GM23338 (cell line): Measurements from ENCODE around the gene FLNB. TPM values are rescaled to one million over a fixed set of nuclear protein-coding genes. Genes with fewer than 3 reads are reported as not detected.

Experiments used
- ATAC-seq: fragments of 200-7000 bp; cut with Tn5 transposase; 3 replicates; pipeline ENCODE4 v1.9.1; 2020
- DNase-seq: peaks from one replicate; pipeline ENCODE4 v3.0.0-alpha.2; 2015; ENCODE audit warnings: low spot score
- H2AFZ ChIP-seq: fragments of 200-600 bp; sonication (generic); 2 replicates; pipeline ENCODE4 v1.8.0; 2016; ENCODE audit warnings: antibody characterized with exemption, mild to moderate bottlenecking, moderate library complexity
- H3F3A ChIP-seq: fragments of 200-600 bp; sonication (generic); replicated peaks from 2 replicates; pipeline ENCODE4 v1.8.0; 2017; ENCODE audit warnings: antibody characterized with exemption, mixed run types, low read depth
- H3K27ac ChIP-seq: fragments of 200-600 bp; sonication (generic); 2 replicates; pipeline ENCODE4 v1.6.1; 2016; ENCODE audit warnings: low read depth
- H3K27me3 ChIP-seq: fragments of 200-600 bp; sonication (generic); 2 replicates; pipeline ENCODE4 v1.8.0; 2016; ENCODE audit warnings: mild to moderate bottlenecking, mixed run types, moderate library complexity; ENCODE audit not compliant: insufficient read depth
- H3K36me3 ChIP-seq: fragments of 200-600 bp; sonication (generic); 2 replicates; pipeline ENCODE4 v1.8.0; 2016; ENCODE audit warnings: mild to moderate bottlenecking; ENCODE audit not compliant: insufficient read depth
- H3K4me1 ChIP-seq: fragments of 200-600 bp; sonication (generic); 2 replicates; pipeline ENCODE4 v1.8.0; 2016; ENCODE audit warnings: mild to moderate bottlenecking, moderate library complexity; ENCODE audit not compliant: insufficient read depth
- H3K4me2 ChIP-seq: fragments of 200-600 bp; sonication (generic); 2 replicates; pipeline ENCODE4 v1.7.1; 2017; ENCODE audit warnings: mixed run types
- H3K4me3 ChIP-seq: fragments of 200-600 bp; sonication (generic); 2 replicates; pipeline ENCODE4 v1.6.1; 2016; ENCODE audit warnings: mixed run types
- H3K79me2 ChIP-seq: fragments of 200-600 bp; sonication (generic); replicated peaks from 2 replicates; pipeline ENCODE4 v1.8.0; 2017; ENCODE audit warnings: mild to moderate bottlenecking; ENCODE audit not compliant: insufficient read depth
- H3K9me2 ChIP-seq: fragments of 200-600 bp; sonication (generic); 2 replicates; pipeline ENCODE4 v1.8.0; 2017; ENCODE audit not compliant: insufficient read depth
- H4K20me1 ChIP-seq: fragments of 200-600 bp; sonication (generic); replicated peaks from 2 replicates; pipeline ENCODE4 v1.8.0; 2017; ENCODE audit warnings: mild to moderate bottlenecking; ENCODE audit not compliant: insufficient read depth
- H3K27ac Mint-ChIP-seq: 2 replicates; pipeline ENCODE4 v1.8.0; 2020; ENCODE audit warnings: inconsistent platforms, mild to moderate bottlenecking, moderate library complexity, mixed read lengths
- H3K27me3 Mint-ChIP-seq: 3 replicates; pipeline ENCODE4 v1.8.0; 2022; ENCODE audit warnings: low read depth, mild to moderate bottlenecking, moderate library complexity, mixed read lengths, inconsistent platforms; ENCODE audit not compliant: insufficient read depth, poor library complexity
- H3K36me3 Mint-ChIP-seq: 3 replicates; pipeline ENCODE4 v1.8.0; 2021; ENCODE audit warnings: low read depth, mild to moderate bottlenecking, inconsistent platforms, moderate library complexity, mixed read lengths
- H3K4me1 Mint-ChIP-seq: 3 replicates; pipeline ENCODE4 v1.8.0; 2020; ENCODE audit warnings: mild to moderate bottlenecking, inconsistent platforms, mixed read lengths
- H3K4me3 Mint-ChIP-seq: 3 replicates; pipeline ENCODE4 v1.8.0; 2021; ENCODE audit warnings: moderate library complexity, mild to moderate bottlenecking, inconsistent platforms, mixed read lengths
- H3K9me3 Mint-ChIP-seq: 3 replicates; pipeline ENCODE4 v1.8.0; 2020; ENCODE audit warnings: moderate library complexity, mild to moderate bottlenecking, inconsistent platforms, mixed read lengths
- CREB1 ChIP-seq: fragments of 250-450 bp; sonication (Bioruptor Pico); IDR thresholded peaks from 2 replicates; pipeline ENCODE4 v1.5.0; 2020; ENCODE audit warnings: low read depth, mild to moderate bottlenecking, moderate library complexity
- EZH2 ChIP-seq: fragments of 200-600 bp; sonication (generic); IDR thresholded peaks from one replicate; pipeline ENCODE4 v1.8.0; 2017; ENCODE audit warnings: antibody characterized with exemption, mild to moderate bottlenecking, low read depth; ENCODE audit not compliant: unreplicated experiment
- NANOG ChIP-seq: IDR thresholded peaks from 2 replicates; pipeline ENCODE4 v1.6.1; 2016; ENCODE audit warnings: antibody characterized with exemption, borderline replicate concordance
- STAT1 ChIP-seq: IDR thresholded peaks from one replicate; pipeline ENCODE4 v1.6.1; 2016; ENCODE audit warnings: antibody characterized with exemption; ENCODE audit not compliant: unreplicated experiment
- polyA plus RNA-seq: library from polyadenylated mRNA; unstranded; fragments of >200 nt; fragmentation: Nextera tagmentation; extraction: Ambion mirVana; gene quantifications from 2 replicates; pipeline ENCODE4 v1.2.1, GENCODE V29; 2016
- total RNA-seq: library from RNA; depleted of rRNA; stranded (reverse); fragments of >200 nt; shearing (Covaris generic); gene quantifications from 2 replicates; pipeline ENCODE4 v1.2.3, GENCODE V29; 2014
- TF ChIP-seq, protein P1 (sequence below): IDR thresholded peaks from 2 replicates; pipeline ENCODE4 v1.6.1; 2016; ENCODE audit warnings: antibody characterized with exemption
- TF ChIP-seq, protein P2 (sequence below): fragments of 250-450 bp; sonication (Bioruptor Pico); IDR thresholded peaks from 2 replicates; pipeline ENCODE4 v1.5.0; 2020; ENCODE audit warnings: mild to moderate bottlenecking, moderate library complexity
- TF ChIP-seq, protein P3 (sequence below), 2 experiments: fragments of 200-600 bp in 1 of 2; sonication (generic) in 1 of 2; conservative IDR thresholded peaks; 2 replicates each; pipeline versions ENCODE4 v1.5.1 to v1.6.1; 2016 to 2017; ENCODE audit warnings: antibody characterized with exemption in 2 of 2, low read depth in 2 of 2, mild to moderate bottlenecking in 2 of 2, moderate library complexity in 1 of 2

Gene FLNB
- total and polyA plus RNA-seq, 2 experiments from 2014 or later, result 39.7 to 179 TPM

DNA sequence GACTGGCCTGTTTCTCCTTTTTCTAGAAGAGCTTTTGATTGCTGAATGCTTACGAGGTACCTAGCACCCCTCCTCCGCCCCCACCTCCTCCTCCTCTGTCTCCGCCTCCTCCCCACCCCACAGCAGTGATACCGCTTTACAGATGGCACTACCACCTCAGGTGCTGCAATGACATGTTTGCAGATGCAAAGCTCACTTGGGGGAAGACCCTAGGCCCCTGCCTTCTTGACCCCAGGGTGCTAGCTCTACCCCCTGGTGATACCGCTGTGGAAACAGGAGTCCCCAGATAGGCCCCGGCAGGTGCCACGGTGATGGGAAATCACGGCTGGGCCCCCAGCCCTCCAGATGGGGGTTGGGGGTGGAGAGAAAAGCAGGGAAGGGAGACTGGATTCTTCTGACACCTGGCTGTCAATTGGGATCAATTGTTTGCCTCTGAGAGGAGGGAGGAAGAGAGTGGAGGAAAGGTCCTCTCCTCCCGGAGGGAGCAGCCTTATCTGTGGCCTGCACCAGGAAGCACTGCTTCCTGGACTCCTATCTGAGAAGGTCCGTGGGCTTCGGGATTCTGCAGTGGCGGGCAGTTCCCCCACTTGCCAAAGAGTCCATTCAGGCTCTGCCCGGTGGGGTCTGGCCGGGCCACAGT, 164.9 kb downstream of the FLNB start:
- H3F3A ChIP-seq, result 0 out of 2 replicates have a peak, but pooled peaks cover 10% of the 10 kb centered on the region
- H3K36me3 Mint-ChIP-seq, result peaks cover 25% of the 10 kb centered on the region
- H3K27ac Mint-ChIP-seq, result 0 out of 2 replicates have a peak overlapping the region, but pooled peaks have one; percentile 65
- peaks cover 29% of the 10 kb centered on the region for H3K4me1 ChIP-seq
- peaks cover 36% of the 10 kb centered on the region for H3K4me1 Mint-ChIP-seq
- no peaks in the 10 kb centered on the region for H3K27me3 ChIP-seq
- H3K27me3 Mint-ChIP-seq, result peaks cover 15% of the 10 kb centered on the region
- H3K4me3 Mint-ChIP-seq, result no peak overlapping the region
- H3K27ac ChIP-seq, result no peak overlapping the region; the same call in 1 of the 2 replicates
- TF ChIP-seq CREB1 (CRISPR knock-in tag) (no peak), EZH2 (no peak), STAT1 (no peak), NANOG (no peak)
- TF ChIP-seq, protein P1, sequence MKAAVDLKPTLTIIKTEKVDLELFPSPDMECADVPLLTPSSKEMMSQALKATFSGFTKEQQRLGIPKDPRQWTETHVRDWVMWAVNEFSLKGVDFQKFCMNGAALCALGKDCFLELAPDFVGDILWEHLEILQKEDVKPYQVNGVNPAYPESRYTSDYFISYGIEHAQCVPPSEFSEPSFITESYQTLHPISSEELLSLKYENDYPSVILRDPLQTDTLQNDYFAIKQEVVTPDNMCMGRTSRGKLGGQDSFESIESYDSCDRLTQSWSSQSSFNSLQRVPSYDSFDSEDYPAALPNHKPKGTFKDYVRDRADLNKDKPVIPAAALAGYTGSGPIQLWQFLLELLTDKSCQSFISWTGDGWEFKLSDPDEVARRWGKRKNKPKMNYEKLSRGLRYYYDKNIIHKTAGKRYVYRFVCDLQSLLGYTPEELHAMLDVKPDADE, result no peak
- TF ChIP-seq, protein P2, sequence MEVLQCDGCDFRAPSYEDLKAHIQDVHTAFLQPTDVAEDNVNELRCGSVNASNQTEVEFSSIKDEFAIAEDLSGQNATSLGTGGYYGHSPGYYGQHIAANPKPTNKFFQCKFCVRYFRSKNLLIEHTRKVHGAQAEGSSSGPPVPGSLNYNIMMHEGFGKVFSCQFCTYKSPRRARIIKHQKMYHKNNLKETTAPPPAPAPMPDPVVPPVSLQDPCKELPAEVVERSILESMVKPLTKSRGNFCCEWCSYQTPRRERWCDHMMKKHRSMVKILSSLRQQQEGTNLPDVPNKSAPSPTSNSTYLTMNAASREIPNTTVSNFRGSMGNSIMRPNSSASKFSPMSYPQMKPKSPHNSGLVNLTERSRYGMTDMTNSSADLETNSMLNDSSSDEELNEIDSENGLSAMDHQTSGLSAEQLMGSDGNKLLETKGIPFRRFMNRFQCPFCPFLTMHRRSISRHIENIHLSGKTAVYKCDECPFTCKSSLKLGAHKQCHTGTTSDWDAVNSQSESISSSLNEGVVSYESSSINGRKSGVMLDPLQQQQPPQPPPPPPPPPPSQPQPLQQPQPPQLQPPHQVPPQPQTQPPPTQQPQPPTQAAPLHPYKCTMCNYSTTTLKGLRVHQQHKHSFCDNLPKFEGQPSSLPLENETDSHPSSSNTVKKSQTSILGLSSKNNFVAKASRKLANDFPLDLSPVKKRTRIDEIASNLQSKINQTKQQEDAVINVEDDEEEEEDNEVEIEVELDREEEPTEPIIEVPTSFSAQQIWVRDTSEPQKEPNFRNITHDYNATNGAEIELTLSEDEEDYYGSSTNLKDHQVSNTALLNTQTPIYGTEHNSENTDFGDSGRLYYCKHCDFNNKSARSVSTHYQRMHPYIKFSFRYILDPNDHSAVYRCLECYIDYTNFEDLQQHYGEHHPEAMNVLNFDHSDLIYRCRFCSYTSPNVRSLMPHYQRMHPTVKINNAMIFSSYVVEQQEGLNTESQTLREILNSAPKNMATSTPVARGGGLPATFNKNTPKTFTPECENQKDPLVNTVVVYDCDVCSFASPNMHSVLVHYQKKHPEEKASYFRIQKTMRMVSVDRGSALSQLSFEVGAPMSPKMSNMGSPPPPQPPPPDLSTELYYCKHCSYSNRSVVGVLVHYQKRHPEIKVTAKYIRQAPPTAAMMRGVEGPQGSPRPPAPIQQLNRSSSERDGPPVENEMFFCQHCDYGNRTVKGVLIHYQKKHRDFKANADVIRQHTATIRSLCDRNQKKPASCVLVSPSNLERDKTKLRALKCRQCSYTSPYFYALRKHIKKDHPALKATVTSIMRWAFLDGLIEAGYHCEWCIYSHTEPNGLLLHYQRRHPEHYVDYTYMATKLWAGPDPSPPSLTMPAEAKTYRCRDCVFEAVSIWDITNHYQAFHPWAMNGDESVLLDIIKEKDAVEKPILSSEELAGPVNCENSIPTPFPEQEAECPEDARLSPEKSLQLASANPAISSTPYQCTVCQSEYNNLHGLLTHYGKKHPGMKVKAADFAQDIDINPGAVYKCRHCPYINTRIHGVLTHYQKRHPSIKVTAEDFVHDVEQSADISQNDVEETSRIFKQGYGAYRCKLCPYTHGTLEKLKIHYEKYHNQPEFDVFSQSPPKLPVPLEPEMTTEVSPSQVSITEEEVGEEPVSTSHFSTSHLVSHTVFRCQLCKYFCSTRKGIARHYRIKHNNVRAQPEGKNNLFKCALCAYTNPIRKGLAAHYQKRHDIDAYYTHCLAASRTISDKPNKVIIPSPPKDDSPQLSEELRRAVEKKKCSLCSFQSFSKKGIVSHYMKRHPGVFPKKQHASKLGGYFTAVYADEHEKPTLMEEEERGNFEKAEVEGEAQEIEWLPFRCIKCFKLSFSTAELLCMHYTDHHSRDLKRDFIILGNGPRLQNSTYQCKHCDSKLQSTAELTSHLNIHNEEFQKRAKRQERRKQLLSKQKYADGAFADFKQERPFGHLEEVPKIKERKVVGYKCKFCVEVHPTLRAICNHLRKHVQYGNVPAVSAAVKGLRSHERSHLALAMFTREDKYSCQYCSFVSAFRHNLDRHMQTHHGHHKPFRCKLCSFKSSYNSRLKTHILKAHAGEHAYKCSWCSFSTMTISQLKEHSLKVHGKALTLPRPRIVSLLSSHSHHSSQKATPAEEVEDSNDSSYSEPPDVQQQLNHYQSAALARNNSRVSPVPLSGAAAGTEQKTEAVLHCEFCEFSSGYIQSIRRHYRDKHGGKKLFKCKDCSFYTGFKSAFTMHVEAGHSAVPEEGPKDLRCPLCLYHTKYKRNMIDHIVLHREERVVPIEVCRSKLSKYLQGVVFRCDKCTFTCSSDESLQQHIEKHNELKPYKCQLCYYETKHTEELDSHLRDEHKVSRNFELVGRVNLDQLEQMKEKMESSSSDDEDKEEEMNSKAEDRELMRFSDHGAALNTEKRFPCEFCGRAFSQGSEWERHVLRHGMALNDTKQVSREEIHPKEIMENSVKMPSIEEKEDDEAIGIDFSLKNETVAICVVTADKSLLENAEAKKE (CRISPR knock-in tag), result no peak
- TF ChIP-seq, protein P3, sequence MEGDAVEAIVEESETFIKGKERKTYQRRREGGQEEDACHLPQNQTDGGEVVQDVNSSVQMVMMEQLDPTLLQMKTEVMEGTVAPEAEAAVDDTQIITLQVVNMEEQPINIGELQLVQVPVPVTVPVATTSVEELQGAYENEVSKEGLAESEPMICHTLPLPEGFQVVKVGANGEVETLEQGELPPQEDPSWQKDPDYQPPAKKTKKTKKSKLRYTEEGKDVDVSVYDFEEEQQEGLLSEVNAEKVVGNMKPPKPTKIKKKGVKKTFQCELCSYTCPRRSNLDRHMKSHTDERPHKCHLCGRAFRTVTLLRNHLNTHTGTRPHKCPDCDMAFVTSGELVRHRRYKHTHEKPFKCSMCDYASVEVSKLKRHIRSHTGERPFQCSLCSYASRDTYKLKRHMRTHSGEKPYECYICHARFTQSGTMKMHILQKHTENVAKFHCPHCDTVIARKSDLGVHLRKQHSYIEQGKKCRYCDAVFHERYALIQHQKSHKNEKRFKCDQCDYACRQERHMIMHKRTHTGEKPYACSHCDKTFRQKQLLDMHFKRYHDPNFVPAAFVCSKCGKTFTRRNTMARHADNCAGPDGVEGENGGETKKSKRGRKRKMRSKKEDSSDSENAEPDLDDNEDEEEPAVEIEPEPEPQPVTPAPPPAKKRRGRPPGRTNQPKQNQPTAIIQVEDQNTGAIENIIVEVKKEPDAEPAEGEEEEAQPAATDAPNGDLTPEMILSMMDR (conservative IDR thresholded peaks at IDR 0.05; ENCODE audit: low read depth in 2 of 2), result no peak
- no peak overlapping the region for H3K4me3 ChIP-seq
- no peaks in the 10 kb centered on the region for H3K79me2 ChIP-seq
- H3K36me3 ChIP-seq, result no peaks in the 10 kb centered on the region; the same call in 1 of the 2 replicates
- no peaks in the 10 kb centered on the region; the same call in 1 of the 2 replicates for H4K20me1 ChIP-seq
- H3K9me3 Mint-ChIP-seq, result no peaks in the 10 kb centered on the region; the same call in 2 of the 3 replicates
- ATAC-seq, result peak; percentile 7
- no peak overlapping the region for H2AFZ ChIP-seq
- DNase-seq, result peak; percentile 43
- 0 out of 2 replicates have a peak overlapping the region, but pooled peaks have one; percentile 36 for H3K4me2 ChIP-seq
- no peaks in the 10 kb centered on the region for H3K9me2 ChIP-seq
